IPS-NIHi7 (cell line): ENCODE results near the gene SLC7A11.

Source experiments
- DNase-seq: peaks from one replicate; pipeline ENCODE4 v3.0.0; 2012; ENCODE audit warnings: mixed read lengths; ENCODE audit errors: extremely low spot score

SLC7A11 gene

DNA sequence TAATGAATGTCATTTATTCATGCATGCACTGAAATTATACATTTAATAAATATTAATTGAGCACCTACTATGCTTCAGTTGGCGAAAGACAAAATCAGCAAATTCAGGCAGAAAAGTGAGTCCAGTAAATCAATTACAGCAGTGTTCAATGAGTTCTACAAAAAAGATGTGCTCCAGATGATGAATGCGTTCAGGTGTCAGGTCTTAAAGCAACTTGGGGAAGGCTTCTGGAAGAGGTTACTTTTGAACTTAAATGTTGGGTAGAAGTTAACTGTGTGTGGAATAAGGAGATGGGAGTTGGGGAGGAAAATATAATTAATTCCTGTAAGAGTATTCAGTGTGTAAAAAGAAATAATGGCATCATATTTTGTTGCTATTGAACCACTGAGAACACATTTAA lies 79.0 kb downstream of the SLC7A11 start:
- no peak for DNase-seq

DNA sequence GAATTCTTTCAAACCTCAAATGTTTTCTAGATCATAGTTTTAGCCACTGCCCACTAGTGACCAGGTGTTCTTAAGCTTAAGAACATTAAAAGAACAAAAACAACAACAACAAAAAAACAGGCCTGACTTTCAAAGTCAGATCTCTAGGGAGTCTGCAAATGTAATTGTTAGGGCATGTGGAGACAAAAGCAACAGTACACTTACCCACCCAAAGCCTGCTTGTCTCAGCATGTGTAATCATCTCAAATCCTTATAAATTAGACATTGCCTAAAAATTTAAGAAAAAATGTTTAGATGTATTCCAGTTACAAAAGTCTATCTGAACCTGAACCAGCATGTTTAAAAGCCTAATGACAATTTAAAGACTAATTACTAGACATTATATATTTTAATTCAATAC lies 79.9 kb downstream of the SLC7A11 start:
- no peak for DNase-seq

DNA sequence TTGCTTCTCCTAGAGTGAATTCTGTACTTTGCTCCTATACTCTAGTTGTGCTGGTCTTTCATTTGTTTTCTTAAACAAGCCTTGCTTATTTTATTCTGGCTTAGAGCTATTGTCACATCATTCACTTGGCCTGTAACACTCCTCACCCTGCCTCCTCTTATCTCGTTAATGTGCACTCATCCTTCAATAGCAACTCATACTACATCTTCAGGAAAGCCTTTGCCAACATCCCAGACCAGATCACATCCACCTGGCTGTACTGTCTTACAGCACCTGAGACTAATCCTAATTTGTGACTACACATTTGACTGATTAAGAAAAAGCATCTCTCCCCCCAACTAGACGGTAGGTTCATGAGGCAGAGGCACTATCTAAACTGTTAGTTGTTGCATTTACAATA lies 80.8 kb downstream of the SLC7A11 start:
- DNase-seq, result no peak

DNA sequence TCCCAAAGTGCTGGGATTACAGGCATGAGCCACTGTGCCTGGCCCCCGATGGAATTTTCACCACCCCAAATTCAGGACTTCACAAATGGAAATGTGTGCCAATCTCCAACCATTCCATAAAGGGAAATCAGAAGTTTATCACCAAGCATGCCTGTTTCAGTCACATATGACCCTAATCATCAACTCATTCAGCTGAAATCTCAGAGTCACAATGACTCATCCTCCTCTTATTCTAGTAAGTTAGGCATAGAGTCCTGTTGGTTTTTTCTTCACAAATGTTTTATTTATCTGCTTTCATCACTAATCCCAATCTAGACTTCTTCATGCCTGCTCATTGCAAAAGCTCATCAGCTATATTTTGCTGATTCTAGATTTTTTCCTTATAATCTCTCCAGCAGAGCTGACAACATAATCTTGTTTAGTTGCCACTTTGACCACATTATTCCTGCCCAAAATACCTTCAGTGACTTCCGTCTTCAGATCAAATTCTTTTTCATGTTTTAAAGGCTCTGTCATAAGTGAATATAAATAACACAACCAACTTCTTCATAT lies 83.3 kb downstream of the SLC7A11 start:
- no peak for DNase-seq

DNA sequence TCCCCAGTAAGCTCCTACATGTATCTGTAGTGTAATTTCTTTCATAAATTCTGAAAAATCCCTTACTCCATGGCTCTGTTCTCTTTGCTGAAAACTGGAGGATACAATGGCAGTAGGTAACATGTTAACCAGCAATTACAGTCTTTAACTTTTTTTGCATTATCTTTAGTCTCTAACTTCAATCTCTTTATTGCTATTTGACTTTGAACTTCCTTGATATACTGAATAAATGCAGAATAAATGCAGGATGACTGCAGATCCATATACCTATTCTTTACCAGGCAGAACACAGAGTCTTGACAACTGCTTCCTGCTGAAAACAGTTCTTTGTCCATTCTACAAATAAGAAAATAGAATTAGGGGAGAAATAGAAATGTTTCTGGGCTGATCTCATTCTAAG lies 101.3 kb downstream of the SLC7A11 start:
- no peak for DNase-seq

DNA sequence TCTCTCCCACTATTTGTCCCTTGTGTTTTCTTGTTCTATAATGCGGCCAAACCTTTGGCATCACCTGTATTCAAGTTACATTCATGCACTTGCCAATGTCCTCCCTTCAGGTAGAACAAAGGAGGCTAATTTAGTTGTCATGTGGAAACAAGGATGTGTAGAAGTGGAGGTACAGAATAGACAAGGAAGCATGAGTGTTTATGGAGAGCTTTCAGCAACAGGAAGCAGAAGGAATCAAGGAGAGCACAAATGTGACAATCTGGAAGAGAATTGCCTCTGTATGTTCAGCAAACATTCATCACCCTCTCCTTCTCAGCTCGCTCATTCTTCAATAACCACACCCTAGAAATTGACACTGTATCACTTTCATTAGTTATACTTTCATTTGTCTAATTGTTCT lies 103.4 kb downstream of the SLC7A11 start:
- no peak for DNase-seq

DNA sequence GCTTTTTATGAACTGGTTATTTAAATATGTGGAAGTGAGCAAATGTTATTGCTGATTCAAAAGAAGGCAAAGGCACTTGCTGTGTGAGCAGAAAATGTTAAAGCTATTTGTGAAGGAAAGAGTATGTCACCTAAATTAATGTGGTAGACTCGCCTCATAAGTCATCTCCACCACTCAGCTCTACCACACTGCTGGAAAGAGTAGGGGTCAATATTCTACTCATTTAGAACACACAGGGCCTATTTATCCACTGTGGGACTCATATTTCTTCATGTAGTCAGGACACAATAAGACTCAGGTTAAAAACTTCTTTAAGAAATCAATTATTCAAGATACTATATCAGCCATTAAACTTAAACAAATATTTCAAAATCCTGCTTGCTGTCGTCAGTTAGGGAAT lies 106.5 kb downstream of the SLC7A11 start:
- DNase-seq, result no peak

DNA sequence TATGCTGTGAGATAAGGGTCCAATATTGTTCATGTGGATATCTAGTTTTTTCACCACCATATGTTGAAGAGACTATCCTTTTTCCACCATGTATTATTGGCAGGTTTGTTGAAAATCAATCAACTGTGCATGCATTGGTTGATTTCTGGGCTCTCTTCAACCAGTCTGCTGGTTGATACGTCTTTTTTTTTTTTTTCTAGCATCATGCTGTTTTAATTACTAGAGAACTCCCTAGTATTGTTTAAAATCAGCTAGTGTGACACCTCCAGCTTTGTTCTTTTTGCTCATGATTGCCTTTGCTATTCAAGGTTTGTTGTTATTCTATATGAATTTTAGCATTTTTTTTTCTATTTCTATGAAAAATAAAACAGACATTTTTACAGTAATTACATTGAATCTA lies 123.9 kb downstream of the SLC7A11 start:
- no peak for DNase-seq

DNA sequence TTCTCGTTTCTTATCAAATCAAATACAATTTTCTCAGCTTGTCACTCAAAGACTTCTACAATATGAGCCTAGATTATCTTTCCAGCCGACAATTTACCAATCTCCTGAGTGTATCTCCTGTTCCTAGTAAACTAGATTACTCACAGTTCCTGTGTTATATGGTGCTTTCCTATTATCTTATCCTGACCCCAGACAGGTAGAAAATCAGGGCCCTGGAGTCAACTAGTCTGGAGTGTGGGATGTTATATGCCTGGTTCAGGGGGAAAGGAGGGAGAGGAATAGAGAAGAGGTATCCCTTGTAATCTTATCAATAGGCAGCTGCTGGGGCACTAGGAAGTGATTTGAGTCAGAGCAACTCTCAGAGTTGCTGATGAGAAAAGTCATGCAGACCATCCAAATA lies 127.1 kb downstream of the SLC7A11 start:
- DNase-seq, result no peak

DNA sequence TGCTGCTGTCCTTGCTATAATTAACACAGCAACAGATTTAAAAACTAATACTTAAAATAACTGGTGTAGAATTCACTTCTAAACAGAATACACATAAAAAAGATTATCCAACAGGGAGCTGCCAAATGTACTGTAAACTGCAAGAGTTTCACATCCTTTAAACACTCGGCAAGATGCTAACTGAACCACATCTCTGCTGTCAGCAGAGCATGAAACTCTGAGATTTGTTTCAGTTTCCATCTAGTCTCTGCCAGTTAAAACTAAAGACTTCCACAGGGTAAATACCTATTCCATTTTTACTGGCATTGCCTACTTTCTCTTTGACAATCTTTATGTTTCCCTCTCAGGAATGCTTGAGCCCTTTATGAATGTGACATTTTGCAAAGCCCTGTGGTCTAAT lies 127.7 kb downstream of the SLC7A11 start:
- no peak for DNase-seq
